ENCODE results near the gene CSNK2B. TPM values are rescaled to one million over a fixed set of nuclear protein-coding genes. Genes with fewer than 3 reads are reported as not detected.

The CSNK2B gene
- total RNA-seq, 4 donors from 2014 or later: 130 to 202 (median 184) TPM

DNA sequence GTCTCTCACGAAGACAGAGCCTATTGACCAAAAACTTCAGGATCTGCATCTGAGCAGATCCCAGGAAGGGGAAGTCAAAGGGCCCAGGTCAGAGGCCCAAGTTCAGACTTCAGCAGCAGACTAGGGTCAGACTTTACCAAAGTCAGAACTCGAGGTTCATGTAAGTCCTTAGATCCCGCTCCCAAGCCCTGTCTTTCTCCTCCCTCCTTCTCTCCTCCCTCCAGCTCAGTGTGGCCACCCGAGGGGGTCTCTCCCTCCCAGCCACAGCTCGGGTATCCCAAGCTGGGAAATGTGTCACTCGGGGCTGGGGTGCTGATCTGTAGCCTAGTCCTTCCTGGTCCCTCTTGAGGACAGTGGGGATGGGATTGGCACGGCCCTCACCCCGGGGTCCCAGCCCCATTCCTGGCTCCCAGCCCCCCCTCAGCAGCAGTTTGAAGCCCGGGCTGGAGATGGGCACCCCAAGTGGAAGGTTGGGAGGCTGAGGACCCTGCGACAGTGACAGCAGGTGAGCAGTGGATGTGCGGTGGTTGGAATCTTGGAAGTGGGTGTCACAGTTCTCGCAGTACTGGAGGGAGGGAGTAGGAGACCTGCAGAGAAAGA is 3.7 kb upstream of the CSNK2B start:
- no peak for TF ChIP-seq CTCF (IDR thresholded peaks at IDR 0.05)
- DNase-seq (ENCODE audit: low spot score) (no peak), ATAC-seq (ENCODE audit: low FRiP score) (no peak)

GRCh38 chr6:31663126-31663960 is 2.5 kb upstream of the CSNK2B start:
- no peak for DNase-seq (ENCODE audit: low spot score)
- no peak for TF ChIP-seq CTCF (IDR thresholded peaks at IDR 0.05)

DNA sequence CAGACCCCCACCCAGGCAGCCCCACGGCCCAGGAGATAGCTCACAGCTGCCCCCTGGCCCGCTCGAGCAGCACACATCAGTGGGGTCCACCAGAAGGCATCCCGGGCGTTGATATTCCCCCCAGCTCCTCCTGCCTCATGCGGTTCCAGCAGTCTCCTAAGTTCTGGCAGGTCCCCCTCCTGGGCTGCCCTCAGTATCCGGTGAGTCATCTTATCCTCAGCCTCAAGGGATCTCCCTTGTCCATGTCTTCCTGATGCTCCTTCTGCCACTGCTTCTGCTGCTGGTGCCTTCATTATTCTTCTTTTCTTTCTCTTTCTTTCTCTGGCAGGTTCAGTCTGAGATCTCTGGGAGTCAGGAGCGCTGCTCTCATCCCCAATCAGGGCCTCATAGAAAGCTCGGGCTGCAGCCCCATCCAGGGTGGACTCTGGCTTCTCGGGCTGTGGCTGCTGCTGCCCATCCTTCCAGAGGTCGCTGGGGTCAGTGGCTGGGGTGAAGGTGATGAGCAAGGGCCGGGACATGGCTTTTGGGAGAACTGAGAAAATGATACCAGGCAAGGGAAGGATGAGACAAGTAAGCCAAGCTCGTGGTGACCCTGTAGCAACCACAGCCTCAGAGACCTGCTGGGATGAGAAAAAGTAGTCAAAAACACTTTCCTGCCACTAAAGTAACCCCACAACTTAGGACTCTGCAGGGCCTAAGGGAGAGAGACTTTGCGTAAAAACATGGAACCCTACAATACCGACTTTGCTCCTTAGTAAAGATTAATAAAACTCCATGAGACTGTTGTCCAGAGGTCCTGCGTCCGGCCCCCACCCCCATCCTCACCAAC is 1.7 kb upstream of the CSNK2B start:
- ATAC-seq (ENCODE audit: low FRiP score) (no peak), DNase-seq (ENCODE audit: low spot score) (no peak)
- no peak for TF ChIP-seq CTCF (IDR thresholded peaks at IDR 0.05)

More at GRCh38 chr6:31663126-31663960, 2.5 kb upstream of the CSNK2B start:
- ATAC-seq (ENCODE audit: low FRiP score): no peak

DNA sequence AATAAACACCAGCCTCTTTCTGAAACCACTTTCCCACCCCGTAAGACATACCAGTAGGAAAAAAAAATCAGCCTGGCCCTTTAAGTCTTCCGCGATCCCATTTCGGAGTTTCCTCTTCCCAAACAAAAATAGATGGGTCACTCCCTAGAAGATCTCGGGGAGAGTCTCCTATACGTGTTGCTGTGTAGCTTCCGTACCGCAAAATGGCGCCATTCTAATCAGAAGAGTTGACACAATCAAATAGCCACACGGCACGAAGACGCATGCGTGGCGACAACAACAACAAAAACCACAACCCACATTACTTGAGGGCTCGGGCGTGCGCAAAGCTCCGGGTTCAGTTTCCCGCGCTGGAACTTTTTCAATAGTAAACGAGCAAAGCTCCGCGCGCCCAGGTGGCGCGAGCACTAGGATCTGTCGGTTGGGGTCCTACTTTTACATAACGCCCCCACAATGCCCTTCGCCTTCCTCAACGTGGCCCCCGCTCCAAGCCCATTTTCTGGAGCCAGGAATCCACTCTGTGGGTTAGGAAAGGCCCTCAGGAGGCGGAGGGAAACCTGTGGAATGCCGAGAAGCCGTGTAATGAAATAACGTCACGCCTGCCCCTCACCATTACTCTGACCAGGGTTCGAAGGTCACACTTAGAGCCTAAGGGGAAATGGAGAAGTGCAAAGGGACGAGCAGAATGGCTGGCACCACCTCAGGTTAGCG is 935 bp upstream of the CSNK2B start, which contains the start of gene GPANK1:
Gene GPANK1, minus strand, starts transcription at position 208 of the 711 bp plus-strand sequence. CDS start 519 bp downstream, outside the sequence.
- peak; percentile 78 for DNase-seq (ENCODE audit: low spot score)
- ATAC-seq (ENCODE audit: low FRiP score): peak; percentile 43
- TF ChIP-seq CTCF (IDR thresholded peaks at IDR 0.05): no peak

- no peak for TF ChIP-seq CTCF (IDR thresholded peaks at IDR 0.05)
- ATAC-seq (ENCODE audit: low FRiP score) (no peak), DNase-seq (ENCODE audit: low spot score) (no peak)
These were observed 571 bp downstream of the CSNK2B start for GRCh38 chr6:31666337-31666965.

DNA sequence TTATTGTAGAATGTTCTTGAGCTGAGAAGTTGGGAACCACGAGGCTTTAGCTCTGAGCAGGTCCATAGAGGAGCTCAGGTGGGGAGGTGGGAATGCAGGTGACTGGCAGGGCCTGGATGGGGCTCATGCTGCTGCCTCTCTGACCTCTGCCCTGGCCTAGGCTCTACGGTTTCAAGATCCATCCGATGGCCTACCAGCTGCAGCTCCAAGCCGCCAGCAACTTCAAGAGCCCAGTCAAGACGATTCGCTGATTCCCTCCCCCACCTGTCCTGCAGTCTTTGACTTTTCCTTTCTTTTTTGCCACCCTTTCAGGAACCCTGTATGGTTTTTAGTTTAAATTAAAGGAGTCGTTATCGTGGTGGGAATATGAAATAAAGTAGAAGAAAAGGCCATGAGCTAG is 3.8 kb downstream of the CSNK2B start, which contains the start of gene LY6G5B:
Gene LY6G5B, plus strand, starts transcription at position 301 of the 400 bp plus-strand sequence. CDS start 975 bp downstream, outside the sequence.
- ATAC-seq (ENCODE audit: low FRiP score): no peak
- no peak for DNase-seq (ENCODE audit: low spot score)
- TF ChIP-seq CTCF (IDR thresholded peaks at IDR 0.05): no peak

Data from omental fat pad (tissue), 4 donors.